Endodermal cell (in vitro differentiated cells): ENCODE results near the gene YKT6. TPM values are rescaled to one million over a fixed set of nuclear protein-coding genes. Genes with fewer than 3 reads are reported as not detected.

Experiments
- DNase-seq: peaks from one replicate; pipeline ENCODE4 v3.0.0-alpha.2; 2017
- H3K27ac ChIP-seq: 2 replicates; pipeline ENCODE4 v1.5.1; 2013; ENCODE audit warnings: mild to moderate bottlenecking, low read depth, low read length, moderate library complexity
- H3K27me3 ChIP-seq: 2 replicates; pipeline ENCODE4 v1.6.1; 2013; ENCODE audit warnings: mild to moderate bottlenecking, low read length, moderate library complexity; ENCODE audit not compliant: insufficient read depth, control insufficient read depth, poor library complexity, severe bottlenecking
- H3K36me3 ChIP-seq: 2 replicates; pipeline ENCODE4 v1.7.0; 2013; ENCODE audit warnings: mild to moderate bottlenecking, low read length, moderate library complexity; ENCODE audit not compliant: control insufficient read depth, insufficient read depth
- H3K4me1 ChIP-seq: one replicate; pipeline ENCODE4 v1.7.0; 2013; ENCODE audit warnings: low read length; ENCODE audit not compliant: control insufficient read depth, insufficient read depth
- H3K4me3 ChIP-seq: 2 replicates; pipeline ENCODE4 v1.5.1; 2013; ENCODE audit warnings: mild to moderate bottlenecking, low read length, moderate library complexity
- H3K9ac ChIP-seq: 2 replicates; pipeline ENCODE4 v1.6.1; 2013; ENCODE audit warnings: mild to moderate bottlenecking, low read length, moderate library complexity; ENCODE audit not compliant: poor library complexity, severe bottlenecking; ENCODE audit errors: extremely low read depth
- H3K9me3 ChIP-seq: 2 replicates; pipeline ENCODE4 v1.6.1; 2013; ENCODE audit warnings: mild to moderate bottlenecking, low read length, moderate library complexity; ENCODE audit not compliant: control insufficient read depth
- H3K27ac Mint-ChIP-seq: 2 replicates; pipeline ENCODE4 v1.8.0; 2020; ENCODE audit warnings: mixed read lengths
- H3K27me3 Mint-ChIP-seq: 2 replicates; pipeline ENCODE4 v1.8.0; 2021; ENCODE audit warnings: mild to moderate bottlenecking, mixed read lengths; ENCODE audit not compliant: insufficient read depth
- H3K36me3 Mint-ChIP-seq: 2 replicates; pipeline ENCODE4 v1.8.0; 2020; ENCODE audit warnings: low read depth, mixed read lengths
- H3K4me1 Mint-ChIP-seq: 2 replicates; pipeline ENCODE4 v1.8.0; 2020; ENCODE audit warnings: mixed read lengths
- H3K4me3 Mint-ChIP-seq: 2 replicates; pipeline ENCODE4 v1.8.0; 2020; ENCODE audit warnings: mild to moderate bottlenecking, moderate library complexity, mixed read lengths
- H3K9me3 Mint-ChIP-seq: 2 replicates; pipeline ENCODE4 v1.8.0; 2020; ENCODE audit warnings: mild to moderate bottlenecking, mixed read lengths
- WGBS, 2 experiments: methylation state at CpG; one replicate each; pipeline versions ENCODE4 v1.1.5 to v1.1.7; 2013; ENCODE audit warnings: missing lambda C conversion rate in 2 of 2, mixed read lengths in 1 of 2; ENCODE audit not compliant: insufficient coverage in 1 of 2, insufficient read length in 1 of 2; 5-methylcytosine and 5-hydroxymethylcytosine counted together
- total RNA-seq, 2 donors: library from RNA; stranded (reverse); fragmentation: NEBNext Ultra II Directional in 1 of 2; extraction: Animal tissue kit (Norgen Biotek cat#: 25700) in 1 of 2; gene quantifications; 2 replicates in 1 of 2; 3 replicates in 1 of 2; pipeline ENCODE4 v1.2.1, GENCODE V29; 2021
- TF ChIP-seq, protein P1 (sequence below): fragments of 200-600 bp; sonication (generic); conservative IDR thresholded peaks from 2 replicates; pipeline ENCODE4 v1.5.0; 2021; ENCODE audit warnings: antibody characterized with exemption, mild to moderate bottlenecking

Gene YKT6
- total RNA-seq, 2 donors from 2014 or later, result 96.2 to 101 TPM

DNA sequence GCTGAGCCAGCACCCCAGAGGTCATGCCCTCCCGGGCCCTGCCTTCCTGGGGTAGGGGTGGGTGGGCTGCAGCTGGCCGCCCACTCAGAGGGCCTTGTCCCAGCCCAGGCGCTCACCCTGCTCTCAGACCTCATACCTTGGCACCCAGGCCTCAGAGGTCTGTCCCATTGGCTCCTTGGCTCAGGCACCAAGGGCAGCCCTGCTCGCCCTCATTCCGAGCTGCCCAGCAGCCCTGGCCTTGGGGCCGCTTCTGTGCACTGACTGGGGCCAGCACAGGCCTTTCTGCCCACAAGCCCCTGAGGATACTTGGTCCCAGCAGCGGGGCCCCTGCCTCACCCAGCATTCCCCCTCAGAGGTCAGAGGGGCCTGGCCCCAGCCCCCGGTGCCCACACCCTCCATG lies 34.3 kb downstream of the YKT6 start:
- no peak overlapping the region for H3K27ac ChIP-seq
- H3K27ac Mint-ChIP-seq, result no peak overlapping the region
- no peaks in the 10 kb centered on the region for H3K27me3 ChIP-seq
- no peak overlapping the region for H3K9ac ChIP-seq
- 90 to 96% methylated on average over 4 to 7 of the region's 8 CpGs for WGBS, 2 experiments
- no peak overlapping the region for H3K4me3 ChIP-seq
- no peaks in the 10 kb centered on the region for H3K4me1 ChIP-seq
- H3K9me3 ChIP-seq, result no peaks in the 10 kb centered on the region
- no peaks in the 10 kb centered on the region for H3K9me3 Mint-ChIP-seq
- H3K27me3 Mint-ChIP-seq, result no peaks in the 10 kb centered on the region
- TF ChIP-seq, protein P1, sequence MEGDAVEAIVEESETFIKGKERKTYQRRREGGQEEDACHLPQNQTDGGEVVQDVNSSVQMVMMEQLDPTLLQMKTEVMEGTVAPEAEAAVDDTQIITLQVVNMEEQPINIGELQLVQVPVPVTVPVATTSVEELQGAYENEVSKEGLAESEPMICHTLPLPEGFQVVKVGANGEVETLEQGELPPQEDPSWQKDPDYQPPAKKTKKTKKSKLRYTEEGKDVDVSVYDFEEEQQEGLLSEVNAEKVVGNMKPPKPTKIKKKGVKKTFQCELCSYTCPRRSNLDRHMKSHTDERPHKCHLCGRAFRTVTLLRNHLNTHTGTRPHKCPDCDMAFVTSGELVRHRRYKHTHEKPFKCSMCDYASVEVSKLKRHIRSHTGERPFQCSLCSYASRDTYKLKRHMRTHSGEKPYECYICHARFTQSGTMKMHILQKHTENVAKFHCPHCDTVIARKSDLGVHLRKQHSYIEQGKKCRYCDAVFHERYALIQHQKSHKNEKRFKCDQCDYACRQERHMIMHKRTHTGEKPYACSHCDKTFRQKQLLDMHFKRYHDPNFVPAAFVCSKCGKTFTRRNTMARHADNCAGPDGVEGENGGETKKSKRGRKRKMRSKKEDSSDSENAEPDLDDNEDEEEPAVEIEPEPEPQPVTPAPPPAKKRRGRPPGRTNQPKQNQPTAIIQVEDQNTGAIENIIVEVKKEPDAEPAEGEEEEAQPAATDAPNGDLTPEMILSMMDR, result no peak
- no peaks in the 10 kb centered on the region for H3K4me1 Mint-ChIP-seq
- H3K36me3 ChIP-seq, result no peaks in the 10 kb centered on the region
- H3K36me3 Mint-ChIP-seq, result no peaks in the 10 kb centered on the region
- H3K4me3 Mint-ChIP-seq, result no peak overlapping the region
- no peak for DNase-seq

- Mint-ChIP-seq H3K27ac (no peak overlapping the region), H3K4me3 (no peak overlapping the region), H3K9me3 (no peaks in the 10 kb centered on the region), H3K36me3 (no peaks in the 10 kb centered on the region), H3K27me3 (no peaks in the 10 kb centered on the region), H3K4me1 (peaks cover 1% of the 10 kb centered on the region)
- peaks cover under 1% of the 10 kb centered on the region for H3K4me1 ChIP-seq
- H3K9ac ChIP-seq, result no peak overlapping the region
- TF ChIP-seq, protein P1, result no peak
- H3K9me3 ChIP-seq, result no peaks in the 10 kb centered on the region
- no peak overlapping the region for H3K27ac ChIP-seq
- no peaks in the 10 kb centered on the region for H3K27me3 ChIP-seq
- DNase-seq, result no peak
- WGBS, 2 experiments, result 91 to 92% methylated on average over 13 to 22 of the region's 22 CpGs
- no peaks in the 10 kb centered on the region for H3K36me3 ChIP-seq
- no peak overlapping the region for H3K4me3 ChIP-seq
Measured at GRCh38 chr7:44235582-44236332, 35.0 kb downstream of the YKT6 start.

DNA sequence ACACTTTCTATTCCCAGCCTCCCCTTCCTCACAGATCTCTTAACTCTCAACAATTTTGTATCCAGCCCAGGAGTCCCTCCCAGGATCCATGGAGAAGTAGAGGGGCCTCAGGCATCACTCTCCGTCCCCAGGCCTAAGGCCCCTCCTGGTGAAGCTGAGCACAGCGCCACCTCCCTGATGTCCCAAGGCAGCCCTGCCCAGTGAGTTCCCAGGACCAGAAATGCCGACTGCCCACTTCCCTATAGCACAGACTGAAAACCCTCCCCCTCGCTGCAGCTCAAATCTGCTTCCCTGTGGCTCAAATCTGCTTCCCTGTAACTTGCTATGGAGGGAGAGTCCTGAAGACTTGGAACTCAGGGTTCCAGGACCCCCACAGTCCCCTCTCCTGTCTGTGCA lies 35.6 kb downstream of the YKT6 start:
- WGBS, 2 experiments, result 33 to 74% methylated on average over 1 to 4 of the region's 4 CpGs
- no peaks in the 10 kb centered on the region for H3K36me3 Mint-ChIP-seq
- H3K9me3 ChIP-seq, result no peaks in the 10 kb centered on the region
- H3K27ac ChIP-seq, result no peak overlapping the region
- peak; percentile 79 for DNase-seq
- H3K9me3 Mint-ChIP-seq, result no peaks in the 10 kb centered on the region
- H3K36me3 ChIP-seq, result no peaks in the 10 kb centered on the region
- H3K4me3 Mint-ChIP-seq, result no peak overlapping the region
- H3K9ac ChIP-seq, result no peak overlapping the region
- no peaks in the 10 kb centered on the region for H3K27me3 Mint-ChIP-seq
- H3K4me3 ChIP-seq, result no peak overlapping the region
- peaks cover 5% of the 10 kb centered on the region for H3K4me1 Mint-ChIP-seq
- no peak overlapping the region for H3K27ac Mint-ChIP-seq
- no peaks in the 10 kb centered on the region for H3K27me3 ChIP-seq
- TF ChIP-seq, protein P1, result peak; percentile 53
- H3K4me1 ChIP-seq, result peaks cover 5% of the 10 kb centered on the region
